ENCODE measurements around the gene EP400.
A peak's percentile ranks its signal among the peaks of the same experiment; 100 is the strongest.

The EP400 gene

GRCh38 chr12:131949431-131950181, at the start of gene EP400:
Gene EP400 (plus strand): TSS chr12:131949942. CDS start chr12:131960620, 10,678 bp downstream.
- peak; percentile 50 for TF ChIP-seq CTCF (IDR thresholded peaks at IDR 0.05; ENCODE audit: insufficient read depth, missing control alignments)
- FAIRE-seq (no peak), DNase-seq (ENCODE audit: insufficient read length, low spot score) (peak; percentile 81)

GRCh38 chr12:131900397-131900796, 49.3 kb upstream of the EP400 start:
- no peak for DNase-seq (ENCODE audit: insufficient read length, low spot score)
- FAIRE-seq = no peak
- no peak for TF ChIP-seq CTCF (IDR thresholded peaks at IDR 0.05; ENCODE audit: insufficient read depth, missing control alignments)

GRCh38 chr12:131901431-131902331, 48.1 kb upstream of the EP400 start:
- FAIRE-seq (no peak), DNase-seq (ENCODE audit: insufficient read length, low spot score) (no peak)
- no peak for TF ChIP-seq CTCF (IDR thresholded peaks at IDR 0.05; ENCODE audit: insufficient read depth, missing control alignments)

- FAIRE-seq (no peak), DNase-seq (ENCODE audit: insufficient read length, low spot score) (no peak)
- TF ChIP-seq CTCF (IDR thresholded peaks at IDR 0.05; ENCODE audit: insufficient read depth, missing control alignments) = no peak
These were observed 47.2 kb upstream of the EP400 start for GRCh38 chr12:131902332-131903241.

GRCh38 chr12:131903270-131904255, 46.2 kb upstream of the EP400 start:
- FAIRE-seq (no peak), DNase-seq (ENCODE audit: insufficient read length, low spot score) (no peak)
- TF ChIP-seq CTCF (IDR thresholded peaks at IDR 0.05; ENCODE audit: insufficient read depth, missing control alignments) = no peak

- no peak for DNase-seq (ENCODE audit: insufficient read length, low spot score)
- FAIRE-seq = no peak
- TF ChIP-seq CTCF (IDR thresholded peaks at IDR 0.05; ENCODE audit: insufficient read depth, missing control alignments) = no peak
These were observed 45.4 kb upstream of the EP400 start for GRCh38 chr12:131904346-131904745.
